ENCODE measurements around the gene SLC22A14. TPM values are rescaled to one million over a fixed set of nuclear protein-coding genes. Genes with fewer than 3 reads are reported as not detected.
"Not testable (repeated sequence)": the region's sequence is repeated elsewhere in the genome, so short reads cannot be mapped to it uniquely, and the experiment has no call there.

Gene SLC22A14
- total RNA-seq, 1 experiment from 2014 or later: 0.14 TPM

DNA sequence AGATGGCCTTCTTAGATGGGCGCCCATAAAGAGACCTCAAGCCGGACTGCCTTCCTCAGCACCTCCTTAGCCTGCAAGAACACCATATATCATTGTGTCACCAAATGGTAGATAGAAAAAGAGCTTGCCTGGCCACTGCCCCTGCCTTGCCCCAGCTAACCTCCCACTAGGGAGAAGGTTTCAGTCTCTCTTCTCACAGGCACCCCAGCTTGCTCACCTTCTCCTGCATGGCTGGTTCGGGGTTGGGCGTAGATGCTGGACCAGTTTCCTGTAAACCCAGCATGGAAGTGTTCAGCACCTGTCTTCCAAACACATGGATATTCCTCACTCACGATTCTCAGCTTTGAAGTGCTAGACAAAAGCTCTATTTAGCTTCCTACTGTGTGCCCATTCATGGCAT is 3.3 kb upstream of the SLC22A14 start:
- ChIA-PET CTCF (interaction anchor here (0.7 to 1.3 kb wide), 3 partner anchors 19 to 142 kb away, joined by 3 to 8 read pairs (median 4); partner anchors contain the start of gene ACAA1), POLR2A (no interaction called here)
- BruUV-seq (replicated peaks): no TSS peak
- Histone ChIP-seq H3K4me1 (no peaks in the 10 kb centered on the region), H3K36me3 (ENCODE audit: control insufficient read depth, insufficient read depth, low read length) (no peaks in the 10 kb centered on the region), H3K27me3 (replicated peaks; ENCODE audit: control insufficient read depth, insufficient read depth, low read length) (no peaks in the 10 kb centered on the region), H3K4me3 (ENCODE audit: low read depth, low read length) (no peak overlapping the region), H3K9me3 (no peaks in the 10 kb centered on the region)
- intact Hi-C loops (cut with micrococcal nuclease; ENCODE audit: unreplicated experiment): no loop called here
- no peaks in the 10 kb centered on the region for H3K27me3 Mint-ChIP-seq (ENCODE audit: insufficient read depth, unreplicated experiment)
- H3K4me1 Mint-ChIP-seq (ENCODE audit: low read depth, unreplicated experiment): no peaks in the 10 kb centered on the region
- no peak overlapping the region for H3K4me3 Mint-ChIP-seq (ENCODE audit: unreplicated experiment)
- no peak for TF ChIP-seq CTCF (IDR thresholded peaks at IDR 0.05; ENCODE audit: insufficient read depth in 1 of 2, low read depth in 1 of 2, low read length in 1 of 2, severe bottlenecking in 1 of 2, unreplicated experiment in 1 of 2)
- H3K36me3 Mint-ChIP-seq (ENCODE audit: insufficient read depth, unreplicated experiment): no peaks in the 10 kb centered on the region
- no peak overlapping the region for H3K27ac Mint-ChIP-seq (ENCODE audit: unreplicated experiment)
- DNase-seq: no peak
- H3K9me3 Mint-ChIP-seq (ENCODE audit: unreplicated experiment): no peaks in the 10 kb centered on the region

DNA sequence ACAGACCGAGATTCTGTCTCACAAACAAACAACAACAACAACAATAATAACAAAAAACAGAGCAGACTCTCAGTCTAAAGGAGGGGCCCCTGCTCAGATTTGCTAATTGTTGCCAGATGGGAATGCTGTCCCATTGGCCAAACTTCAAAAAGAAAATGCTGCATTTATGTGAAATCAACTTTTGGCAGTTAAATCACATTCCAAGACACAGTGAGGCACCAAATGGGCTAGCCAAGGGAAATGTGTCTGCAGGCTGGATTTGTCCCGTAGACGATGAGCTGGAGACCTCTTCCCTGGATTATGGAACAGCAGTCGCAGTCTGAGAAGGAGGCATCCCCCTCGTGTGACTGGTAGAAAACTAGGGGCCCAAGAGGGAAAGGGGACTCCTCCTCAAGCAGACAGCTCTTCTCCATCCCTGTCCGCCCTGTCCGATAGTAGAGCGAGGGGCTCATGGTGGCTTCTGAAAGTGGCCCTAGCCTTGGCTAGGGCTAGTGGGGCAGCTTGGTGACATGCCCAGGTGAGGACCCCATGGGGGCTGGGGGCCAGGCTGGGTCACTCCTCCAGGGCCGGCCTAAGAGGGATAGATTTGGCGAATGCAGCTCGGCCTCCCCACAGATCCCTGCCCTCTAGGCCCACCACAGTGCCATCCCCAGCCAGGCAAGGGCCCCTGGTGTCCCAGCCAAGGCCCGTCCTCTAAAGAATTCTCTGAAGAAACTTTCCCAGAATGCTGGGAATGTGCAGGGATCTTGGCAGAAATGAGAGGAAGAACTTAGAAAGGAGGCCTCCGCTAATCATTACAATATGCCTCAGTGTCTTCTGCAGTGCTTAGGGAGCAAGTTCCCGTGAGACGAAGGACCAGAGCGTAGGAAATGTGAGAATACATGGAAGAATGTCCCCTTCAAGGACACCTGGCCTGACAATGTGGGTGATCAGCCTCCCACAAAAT is 2.0 kb downstream of the SLC22A14 start:
- H3K4me1 Mint-ChIP-seq (ENCODE audit: low read depth, unreplicated experiment): no peaks in the 10 kb centered on the region
- Histone ChIP-seq H3K27me3 (replicated peaks; ENCODE audit: control insufficient read depth, insufficient read depth, low read length) (no peaks in the 10 kb centered on the region), H3K4me3 (ENCODE audit: low read depth, low read length) (no peak overlapping the region), H3K9me3 (no peaks in the 10 kb centered on the region), H3K4me1 (no peaks in the 10 kb centered on the region), H3K36me3 (ENCODE audit: control insufficient read depth, insufficient read depth, low read length) (no peaks in the 10 kb centered on the region)
- CTCF ChIA-PET: no interaction called here
- no peak for DNase-seq
- POLR2A ChIA-PET: no interaction called here
- no peak overlapping the region for H3K27ac Mint-ChIP-seq (ENCODE audit: unreplicated experiment)
- H3K27me3 Mint-ChIP-seq (ENCODE audit: insufficient read depth, unreplicated experiment): peaks cover under 1% of the 10 kb centered on the region
- no TSS peak for BruUV-seq (replicated peaks)
- intact Hi-C loops (cut with micrococcal nuclease; ENCODE audit: unreplicated experiment): no loop called here
- no peak for TF ChIP-seq CTCF (IDR thresholded peaks at IDR 0.05; ENCODE audit: insufficient read depth in 1 of 2, low read depth in 1 of 2, low read length in 1 of 2, severe bottlenecking in 1 of 2, unreplicated experiment in 1 of 2)
- peaks cover 3% of the 10 kb centered on the region for H3K9me3 Mint-ChIP-seq (ENCODE audit: unreplicated experiment)
- H3K4me3 Mint-ChIP-seq (ENCODE audit: unreplicated experiment): no peak overlapping the region
- H3K36me3 Mint-ChIP-seq (ENCODE audit: insufficient read depth, unreplicated experiment): no peaks in the 10 kb centered on the region

- no TSS peak for BruUV-seq (replicated peaks)
- H3K27me3 Mint-ChIP-seq (ENCODE audit: insufficient read depth, unreplicated experiment): peaks cover 6% of the 10 kb centered on the region
- Histone ChIP-seq H3K4me1 (no peaks in the 10 kb centered on the region), H3K36me3 (ENCODE audit: control insufficient read depth, insufficient read depth, low read length) (no peaks in the 10 kb centered on the region), H3K9me3 (no peaks in the 10 kb centered on the region), H3K4me3 (ENCODE audit: low read depth, low read length) (no peak overlapping the region), H3K27me3 (replicated peaks; ENCODE audit: control insufficient read depth, insufficient read depth, low read length) (no peaks in the 10 kb centered on the region)
- no peaks in the 10 kb centered on the region for H3K4me1 Mint-ChIP-seq (ENCODE audit: low read depth, unreplicated experiment)
- no peak overlapping the region for H3K27ac Mint-ChIP-seq (ENCODE audit: unreplicated experiment)
- no peak overlapping the region for H3K4me3 Mint-ChIP-seq (ENCODE audit: unreplicated experiment)
- intact Hi-C loops (cut with micrococcal nuclease; ENCODE audit: unreplicated experiment): no loop called here
- ChIA-PET POLR2A (no interaction called here), CTCF (no interaction called here)
- DNase-seq: no peak
- H3K9me3 Mint-ChIP-seq (ENCODE audit: unreplicated experiment): peaks cover 8% of the 10 kb centered on the region
- no peaks in the 10 kb centered on the region for H3K36me3 Mint-ChIP-seq (ENCODE audit: insufficient read depth, unreplicated experiment)
- TF ChIP-seq CTCF (IDR thresholded peaks at IDR 0.05; ENCODE audit: insufficient read depth in 1 of 2, low read depth in 1 of 2, low read length in 1 of 2, severe bottlenecking in 1 of 2, unreplicated experiment in 1 of 2): no peak
These were observed 2.7 kb downstream of the SLC22A14 start for GRCh38 chr3:38284756-38285150.

- H3K27me3 Mint-ChIP-seq (ENCODE audit: insufficient read depth, unreplicated experiment); H3K4me1 ChIP-seq; H3K36me3 ChIP-seq (ENCODE audit: control insufficient read depth, insufficient read depth, low read length); CTCF ChIA-PET; BruUV-seq (replicated peaks); DNase-seq; H3K9me3 Mint-ChIP-seq (ENCODE audit: unreplicated experiment); H3K9me3 ChIP-seq; H3K4me3 Mint-ChIP-seq (ENCODE audit: unreplicated experiment); H3K27me3 ChIP-seq (replicated peaks; ENCODE audit: control insufficient read depth, insufficient read depth, low read length); POLR2A ChIA-PET; H3K4me1 Mint-ChIP-seq (ENCODE audit: low read depth, unreplicated experiment); H3K27ac Mint-ChIP-seq (ENCODE audit: unreplicated experiment); intact Hi-C loops (cut with micrococcal nuclease; ENCODE audit: unreplicated experiment); H3K4me3 ChIP-seq (ENCODE audit: low read depth, low read length); H3K36me3 Mint-ChIP-seq (ENCODE audit: insufficient read depth, unreplicated experiment): not testable (repeated sequence)
These were observed 7.5 kb downstream of the SLC22A14 start for GRCh38 chr3:38289286-38290217.

Measured in Caco-2 (cell line).